ENCODE results near the gene NAA80. TPM values are rescaled to one million over a fixed set of nuclear protein-coding genes. Genes with fewer than 3 reads are reported as not detected.

NAA80 gene
- total and polyA plus RNA-seq, 2 of the 13 experiments (the other 11 are each of a cell fraction or from before 2014, with no cell fraction given) = 3.4 to 8.7 TPM

GRCh38 chr3:50323614-50324199 is 24.5 kb upstream of the NAA80 start (continued):
- TF ChIP-seq IRF9 (CRISPR knock-in tag; IDR thresholded peaks at IDR 0.05; ENCODE audit: borderline replicate concordance) (no peak), ZNF552 (CRISPR knock-in tag; IDR thresholded peaks at IDR 0.05; ENCODE audit: borderline replicate concordance) (no peak), NFE2L2 (IDR thresholded peaks at IDR 0.05; ENCODE audit: low read length) (no peak), ZFP36L2 (CRISPR knock-in tag; IDR thresholded peaks at IDR 0.05) (no peak), SRY (CRISPR knock-in tag; IDR thresholded peaks at IDR 0.05) (0 out of 2 replicates have a peak, but pooled peaks have one; percentile 52), ZZZ3 (CRISPR knock-in tag; IDR thresholded peaks at IDR 0.05; ENCODE audit: borderline replicate concordance) (no peak)

GRCh38 chr3:50323092-50323600 is 23.9 kb upstream of the NAA80 start:
- Histone ChIP-seq H3K27ac (ENCODE audit: extremely low read length, insufficient read depth, low read length) (peak overlapping the region; percentile 100), H3K4me2 (ENCODE audit: low read depth, low read length) (peak overlapping the region; percentile 94), H3K9me3 (ENCODE audit: low read length) (no peaks in the 10 kb centered on the region), H2AFZ (ENCODE audit: low read length) (no peak overlapping the region), H3K79me2 (ENCODE audit: insufficient read depth, low read length) (peaks cover 38% of the 10 kb centered on the region), H3K36me3 (replicated peaks in 1 of 2; ENCODE audit: control insufficient read depth in 1 of 2, insufficient read depth in 2 of 2, low read length in 2 of 2) (peaks cover 7 to 26% of the 10 kb centered on the region in 2 experiments), H3K4me3 (replicated peaks in 1 of 3; ENCODE audit: insufficient read depth in 1 of 3, low read depth in 2 of 3, low read length in 3 of 3) (peak overlapping the region in 1 of 3 experiments; percentile 91; a peak in 1 of 6 replicates), H4K20me1 (ENCODE audit: insufficient read depth, low read length) (no peaks in the 10 kb centered on the region), H3K4me1 (ENCODE audit: insufficient read depth, low read length) (peaks cover 71% of the 10 kb centered on the region), H3K27me3 (ENCODE audit: control insufficient read depth in 1 of 2, insufficient read depth in 2 of 2, low read length in 2 of 2) (no peaks in the 10 kb centered on the region; a peak in 1 of 5 replicates), H3K9ac (ENCODE audit: insufficient read depth, low read depth, low read length) (peak overlapping the region; percentile 99)
- POLR2A ChIA-PET = interaction anchor here (0.7 to 13.0 kb wide), 7 partner anchors 13 to 60 kb away, joined by 3 to 222 read pairs (median 11); partner anchors contain the start of genes CYB561D2, HYAL1, HYAL3 and IFRD2
- WGBS (ENCODE audit: low lambda C conversion rate) = 56% methylated on average over 4 of the region's 4 CpGs
- BruUV-seq (replicated peaks) = no TSS peak
- intact Hi-C loops (cut with micrococcal nuclease; ENCODE audit: unreplicated experiment) (no loop called here), in situ Hi-C loops (cut with HindIII; ENCODE audit: extremely low pct_ligation_motif_present, low pct_unique_long_range_greater_than_20kb) (loop anchor here (5.0 kb wide), 1 partner anchor 61 kb away; no protein-coding TSS in a partner anchor)
- CTCF ChIA-PET (ENCODE audit: low intra/inter-chr PET ratio, low total read pairs) = interaction anchor here (2.3 kb wide), 1 partner anchor 20 kb away, joined by 15 read pairs; the partner anchor contains the start of gene HYAL1
- TF ChIP-seq ZNF619 (CRISPR knock-in tag; IDR thresholded peaks at IDR 0.05) (no peak), MAX (IDR thresholded peaks at IDR 0.05) (0 out of 2 replicates have a peak, but pooled peaks have one; percentile 17), ZNF263 (CRISPR knock-in tag; IDR thresholded peaks at IDR 0.05) (peak; percentile 48; the same call in 1 of the 2 replicates), ZNF607 (CRISPR knock-in tag; IDR thresholded peaks at IDR 0.05; ENCODE audit: borderline replicate concordance) (no peak), ARNTL (CRISPR knock-in tag; IDR thresholded peaks at IDR 0.05) (0 out of 2 replicates have a peak, but pooled peaks have one; percentile 18), SAP130 (CRISPR knock-in tag; IDR thresholded peaks at IDR 0.05; ENCODE audit: low read depth) (peak; percentile 56), HDAC1 (CRISPR knock-in tag; IDR thresholded peaks at IDR 0.05) (0 out of 2 replicates have a peak, but pooled peaks have one; percentile 10), NFYB (CRISPR knock-in tag; IDR thresholded peaks at IDR 0.05) (no peak), POLR2G (IDR thresholded peaks at IDR 0.05; ENCODE audit: low read depth, low read length) (0 out of 2 replicates have a peak, but pooled peaks have one; percentile 13), ZNF383 (CRISPR knock-in tag; IDR thresholded peaks at IDR 0.05; ENCODE audit: borderline replicate concordance) (0 out of 2 replicates have a peak, but pooled peaks have one; percentile 3), ZNF543 (CRISPR knock-in tag; IDR thresholded peaks at IDR 0.05) (0 out of 2 replicates have a peak, but pooled peaks have one; percentile 10), MED13 (CRISPR knock-in tag; IDR thresholded peaks at IDR 0.05) (0 out of 2 replicates have a peak, but pooled peaks have one; percentile 34), FOXK1 (CRISPR knock-in tag; IDR thresholded peaks at IDR 0.05; ENCODE audit: borderline replicate concordance, low read depth) (no peak)
- ATAC-seq (no peak), FAIRE-seq (peak; percentile 44), DNase-seq (ENCODE audit: low spot score) (no peak)
